GM12874 (cell line): ENCODE data around the gene DCST2.

Experiments used
- TF ChIP-seq, protein P1 (sequence below): IDR thresholded peaks from 2 replicates; pipeline ENCODE4 v1.5.1; 2011; ENCODE audit warnings: low read depth, mild to moderate bottlenecking, control low read depth, low read length, moderate library complexity; ENCODE audit not compliant: insufficient read depth

DCST2 gene

DNA sequence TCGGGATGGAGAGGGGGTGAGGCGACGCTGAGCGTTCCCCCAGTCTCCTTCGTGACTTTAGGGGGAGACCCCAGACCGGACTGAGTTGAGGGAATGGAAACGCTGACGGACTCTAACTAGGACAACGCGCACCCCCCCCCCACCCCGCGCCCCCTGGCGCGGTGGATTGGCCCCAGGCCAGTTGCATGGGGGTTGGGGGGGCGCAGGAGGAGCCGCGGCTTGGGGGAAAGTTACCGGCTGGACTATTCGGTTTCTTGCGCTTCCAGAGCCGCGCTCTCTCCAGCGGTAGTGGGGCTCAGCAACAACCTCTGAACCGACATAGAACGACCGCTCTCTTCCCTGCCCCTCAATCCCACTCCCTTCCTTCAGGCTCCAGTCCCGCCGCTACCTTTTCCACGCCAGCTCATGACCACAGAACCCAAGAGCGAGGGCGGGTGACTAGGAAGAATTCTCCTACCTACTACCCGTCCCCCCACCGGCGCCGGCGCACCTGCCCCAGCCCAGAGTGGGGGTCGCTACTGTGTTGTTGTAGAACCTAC, 30.3 kb downstream of the DCST2 start:
- TF ChIP-seq, protein P1, sequence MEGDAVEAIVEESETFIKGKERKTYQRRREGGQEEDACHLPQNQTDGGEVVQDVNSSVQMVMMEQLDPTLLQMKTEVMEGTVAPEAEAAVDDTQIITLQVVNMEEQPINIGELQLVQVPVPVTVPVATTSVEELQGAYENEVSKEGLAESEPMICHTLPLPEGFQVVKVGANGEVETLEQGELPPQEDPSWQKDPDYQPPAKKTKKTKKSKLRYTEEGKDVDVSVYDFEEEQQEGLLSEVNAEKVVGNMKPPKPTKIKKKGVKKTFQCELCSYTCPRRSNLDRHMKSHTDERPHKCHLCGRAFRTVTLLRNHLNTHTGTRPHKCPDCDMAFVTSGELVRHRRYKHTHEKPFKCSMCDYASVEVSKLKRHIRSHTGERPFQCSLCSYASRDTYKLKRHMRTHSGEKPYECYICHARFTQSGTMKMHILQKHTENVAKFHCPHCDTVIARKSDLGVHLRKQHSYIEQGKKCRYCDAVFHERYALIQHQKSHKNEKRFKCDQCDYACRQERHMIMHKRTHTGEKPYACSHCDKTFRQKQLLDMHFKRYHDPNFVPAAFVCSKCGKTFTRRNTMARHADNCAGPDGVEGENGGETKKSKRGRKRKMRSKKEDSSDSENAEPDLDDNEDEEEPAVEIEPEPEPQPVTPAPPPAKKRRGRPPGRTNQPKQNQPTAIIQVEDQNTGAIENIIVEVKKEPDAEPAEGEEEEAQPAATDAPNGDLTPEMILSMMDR: no peak

DNA sequence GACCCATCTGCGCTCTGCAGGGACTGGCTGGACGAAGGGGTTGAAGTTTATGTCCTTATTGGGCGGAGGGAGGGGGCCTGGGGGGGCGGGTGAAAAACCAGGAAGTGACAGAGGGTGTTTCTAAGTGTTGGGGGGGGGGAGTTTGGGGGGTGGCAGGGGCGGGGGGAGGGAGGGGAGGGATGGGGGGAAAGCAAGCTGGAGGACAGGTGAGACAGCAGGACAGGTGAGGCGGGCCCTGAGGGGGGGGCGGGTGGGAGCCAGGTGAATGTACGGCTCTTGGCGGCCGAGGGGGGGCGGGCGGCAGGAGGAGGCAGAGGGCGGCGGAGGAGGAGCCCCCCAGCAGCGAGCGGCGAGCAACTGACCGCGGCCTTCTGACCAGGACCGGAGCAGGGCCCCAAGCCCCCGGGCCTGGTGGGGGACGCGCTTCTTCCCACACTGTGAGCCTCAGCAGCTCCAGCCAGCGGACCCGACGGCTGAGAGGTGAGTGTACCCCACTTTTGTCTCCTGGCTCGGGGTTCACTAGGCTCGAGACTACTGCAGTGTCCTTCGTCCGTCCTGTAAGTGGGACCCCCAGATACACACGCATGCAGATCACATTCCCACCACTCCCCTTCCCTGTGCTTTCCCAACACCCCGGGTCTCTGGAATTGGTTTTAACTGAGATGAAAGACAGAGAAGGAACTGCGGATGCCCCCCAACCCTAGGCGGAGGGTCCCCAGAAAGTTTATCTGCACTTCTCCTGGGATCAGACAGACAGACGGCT, 30.9 kb downstream of the DCST2 start, which contains the start of gene ZBTB7B:
Gene ZBTB7B, plus strand, starts transcription at position 339 of the 763 bp plus-strand sequence. CDS start 11,859 bp downstream, outside the sequence.
- TF ChIP-seq, protein P1: no peak

DNA sequence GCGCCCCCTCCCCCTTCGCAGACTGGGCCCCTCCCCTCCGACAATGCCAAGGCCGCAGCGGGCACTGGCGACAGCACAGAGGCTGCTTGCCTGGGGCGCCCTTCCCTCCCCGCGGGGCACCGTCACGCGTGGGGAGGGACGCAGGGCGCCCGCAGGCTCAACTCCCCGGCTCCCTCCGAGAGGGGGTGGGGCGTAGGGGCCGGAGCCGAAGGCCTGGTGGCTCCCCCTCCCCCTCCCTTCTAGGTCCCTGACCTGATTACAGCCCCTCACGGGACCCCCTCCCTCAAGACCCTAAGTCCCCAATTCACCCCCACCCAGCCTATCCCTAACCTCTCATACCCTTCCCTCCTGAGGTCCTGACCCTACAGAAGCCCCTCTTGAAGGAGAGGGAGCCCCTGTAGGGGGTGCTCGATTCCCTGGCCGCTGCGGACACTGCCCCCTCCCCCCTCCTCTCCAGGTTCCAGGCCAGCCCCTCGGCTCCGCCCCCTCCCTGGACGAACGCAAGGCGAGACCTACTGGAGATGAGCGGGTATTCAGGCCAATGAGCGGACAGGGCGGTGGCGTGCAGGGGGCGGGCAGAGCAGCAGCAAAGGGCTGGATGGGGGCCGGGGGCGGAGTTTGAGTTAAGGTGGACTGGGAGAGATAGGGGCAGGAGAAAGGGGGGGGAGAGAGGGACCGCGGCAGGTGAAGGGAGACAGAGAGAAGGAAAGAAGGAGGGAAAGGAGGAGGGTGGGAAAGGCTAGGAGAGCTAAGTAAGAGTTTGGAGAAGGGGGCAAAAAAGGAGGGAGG, 31.7 kb downstream of the DCST2 start:
- TF ChIP-seq, protein P1: peak; percentile 60

DNA sequence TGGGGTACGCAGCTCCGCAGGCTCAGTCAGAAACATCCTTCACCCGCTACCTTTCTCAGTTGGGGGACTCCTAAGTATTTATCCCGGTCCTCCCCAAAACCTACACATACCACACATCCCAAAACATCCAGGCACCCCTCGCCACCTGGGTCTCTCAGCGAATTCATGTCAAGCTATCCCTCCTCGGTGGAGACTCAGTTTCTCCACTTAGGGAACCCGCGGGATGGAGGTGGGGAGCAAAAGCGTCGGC, 32.2 kb downstream of the DCST2 start:
- TF ChIP-seq, protein P1: no peak

DNA sequence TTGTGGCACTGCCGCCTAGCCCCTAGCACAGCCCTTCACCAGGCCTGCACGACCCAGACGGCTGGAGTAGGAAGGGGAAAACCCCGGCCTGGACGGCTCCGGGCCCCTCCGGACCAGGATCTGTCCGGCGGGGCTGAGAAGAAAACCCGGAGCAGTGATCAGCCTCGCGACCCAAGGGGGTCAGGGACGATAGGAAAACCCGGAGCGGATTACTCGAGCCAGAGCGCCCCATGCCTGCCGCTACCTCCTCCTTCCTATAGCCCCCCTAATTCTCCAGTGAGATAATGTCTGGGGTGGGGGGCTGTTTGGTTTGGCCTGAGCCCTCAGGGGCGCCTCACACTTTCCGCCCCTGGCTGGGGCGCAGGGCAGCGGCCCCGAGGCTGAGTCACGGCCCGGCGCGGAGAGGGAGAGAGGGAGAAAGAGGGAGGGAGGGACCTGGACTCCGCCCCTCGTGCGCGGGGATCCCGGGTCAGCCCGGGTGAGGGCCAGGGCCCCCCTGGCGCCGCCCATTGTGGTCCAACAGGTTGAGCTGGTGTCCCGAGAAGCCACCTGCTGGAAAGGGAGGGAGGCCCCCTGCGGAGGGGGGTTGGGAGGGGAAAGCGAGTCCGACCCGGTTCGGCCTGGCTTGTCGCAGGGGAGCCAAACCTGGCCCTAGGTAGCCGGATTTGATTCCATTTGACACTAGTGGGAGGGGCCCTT, 32.7 kb downstream of the DCST2 start:
- TF ChIP-seq, protein P1: no peak

DNA sequence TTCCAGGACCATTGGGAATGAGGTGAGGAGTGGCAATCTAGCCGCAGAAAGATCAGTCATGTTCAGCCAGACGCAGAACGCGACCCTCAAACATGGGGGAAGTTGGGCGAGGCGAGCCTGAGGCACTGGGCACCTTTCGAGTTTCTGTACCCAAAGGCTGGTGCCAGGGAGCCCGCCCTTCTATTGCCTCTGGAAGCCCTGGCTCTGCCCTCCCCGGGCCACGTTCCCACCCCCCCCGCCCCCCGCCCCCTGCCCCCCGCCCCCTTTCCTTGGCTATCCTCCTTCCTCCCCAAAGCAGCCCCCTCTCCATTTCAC, 33.2 kb downstream of the DCST2 start:
- TF ChIP-seq, protein P1: no peak

DNA sequence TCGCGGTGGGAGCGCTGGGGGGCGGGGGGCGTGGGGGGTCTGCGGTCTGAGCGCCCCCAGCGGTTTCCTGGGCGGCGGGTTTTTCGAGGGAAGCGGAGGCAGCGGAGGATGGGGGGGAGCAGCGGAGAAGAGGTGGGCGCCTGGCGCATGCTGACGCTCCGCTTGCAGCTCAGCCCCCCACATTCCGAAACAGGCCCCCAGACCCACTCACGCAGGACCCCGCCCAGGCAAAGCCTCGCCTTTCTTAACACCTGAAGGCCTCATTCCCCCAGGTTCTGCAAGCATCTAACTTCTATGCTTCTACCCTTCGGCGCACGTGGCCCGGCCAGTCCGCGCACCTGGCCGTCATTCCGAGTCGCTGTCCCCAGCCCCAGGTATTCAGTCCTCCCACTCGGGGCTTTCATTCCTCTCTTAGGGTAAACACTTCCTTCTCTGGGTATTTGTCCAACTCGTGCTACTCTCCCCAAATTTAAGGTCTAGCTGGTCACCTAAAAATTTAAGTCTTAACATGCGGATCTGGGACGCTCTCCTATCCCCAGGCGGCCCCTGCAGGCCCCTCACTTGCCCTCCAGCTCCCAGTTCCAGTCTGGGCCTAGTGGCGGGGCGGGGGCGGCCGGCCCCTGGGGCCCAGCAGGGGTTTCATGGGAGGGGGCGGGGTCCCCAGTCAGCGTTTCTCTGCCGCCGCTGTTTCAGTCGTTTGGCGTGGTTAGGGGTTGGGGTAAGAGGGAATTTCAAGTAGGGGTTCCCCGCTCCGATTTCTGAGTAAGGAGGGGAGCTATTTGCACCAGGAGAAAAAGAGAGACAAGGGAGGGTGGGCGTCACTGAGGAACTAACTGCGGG, 33.8 kb downstream of the DCST2 start:
- TF ChIP-seq, protein P1: no peak
